ENCODE measurements around the gene EXOC6.

DNA sequence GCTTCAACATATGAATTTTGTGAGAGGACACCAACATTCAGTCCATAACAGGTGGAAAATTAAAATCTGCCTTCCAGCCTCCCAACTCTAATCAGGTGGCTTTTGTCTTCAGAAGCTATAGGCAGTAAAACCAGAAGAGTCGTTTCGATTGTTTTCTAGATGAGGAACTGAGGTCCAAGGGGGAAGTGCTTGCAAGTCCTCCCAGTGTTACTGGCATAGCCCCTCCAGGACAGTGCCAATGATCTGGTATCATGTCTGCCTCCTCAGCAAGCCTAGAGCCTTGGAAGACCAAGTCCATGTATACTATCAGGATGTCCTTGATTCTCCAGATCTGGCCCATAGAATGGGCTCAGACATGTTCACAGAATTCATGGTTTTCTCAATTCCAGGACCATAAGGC is 242.3 kb downstream of the EXOC6 start:
- TF ChIP-seq POLR2A (IDR thresholded peaks at IDR 0.05) = no peak
- TF ChIP-seq, protein P1, sequence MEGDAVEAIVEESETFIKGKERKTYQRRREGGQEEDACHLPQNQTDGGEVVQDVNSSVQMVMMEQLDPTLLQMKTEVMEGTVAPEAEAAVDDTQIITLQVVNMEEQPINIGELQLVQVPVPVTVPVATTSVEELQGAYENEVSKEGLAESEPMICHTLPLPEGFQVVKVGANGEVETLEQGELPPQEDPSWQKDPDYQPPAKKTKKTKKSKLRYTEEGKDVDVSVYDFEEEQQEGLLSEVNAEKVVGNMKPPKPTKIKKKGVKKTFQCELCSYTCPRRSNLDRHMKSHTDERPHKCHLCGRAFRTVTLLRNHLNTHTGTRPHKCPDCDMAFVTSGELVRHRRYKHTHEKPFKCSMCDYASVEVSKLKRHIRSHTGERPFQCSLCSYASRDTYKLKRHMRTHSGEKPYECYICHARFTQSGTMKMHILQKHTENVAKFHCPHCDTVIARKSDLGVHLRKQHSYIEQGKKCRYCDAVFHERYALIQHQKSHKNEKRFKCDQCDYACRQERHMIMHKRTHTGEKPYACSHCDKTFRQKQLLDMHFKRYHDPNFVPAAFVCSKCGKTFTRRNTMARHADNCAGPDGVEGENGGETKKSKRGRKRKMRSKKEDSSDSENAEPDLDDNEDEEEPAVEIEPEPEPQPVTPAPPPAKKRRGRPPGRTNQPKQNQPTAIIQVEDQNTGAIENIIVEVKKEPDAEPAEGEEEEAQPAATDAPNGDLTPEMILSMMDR (IDR thresholded peaks at IDR 0.05) = no peak

All from heart left ventricle (tissue), 13 donors.